H1 (cell line): ENCODE data around the gene ZIM2. TPM values are rescaled to one million over a fixed set of nuclear protein-coding genes. Genes with fewer than 3 reads are reported as not detected.

ENCODE experiments used
- CHD7 ChIP-seq: fragments of 300-600 bp; sonication (generic); IDR thresholded peaks from 2 replicates; pipeline ENCODE4 v1.7.1; 2012; ENCODE audit warnings: low read length, moderate library complexity, mild to moderate bottlenecking, inconsistent platforms; ENCODE audit not compliant: insufficient replicate concordance
- GTF2F1 ChIP-seq: IDR thresholded peaks from 2 replicates; pipeline ENCODE4 v1.6.1; 2012; ENCODE audit warnings: low read depth, low read length, improper control_type of control experiment, borderline replicate concordance
- MAFK ChIP-seq: IDR thresholded peaks from 2 replicates; pipeline ENCODE4 v1.6.1; 2012; ENCODE audit warnings: low read depth, mild to moderate bottlenecking, improper control_type of control experiment, low read length
- polyA plus RNA-seq, 7 experiments: library from polyadenylated mRNA; depleted of rRNA in 3 of 7; stranded (reverse) in 5 of 7; unstranded in 2 of 7; fragments of >200 nt in 5 of 7; fragments of 200-250 nt in 2 of 7; gene quantifications; 1 replicate in 5 of 7; 2 replicates in 1 of 7; 4 replicates in 1 of 7; pipeline versions ENCODE4 v1.2.1 to v1.2.3, GENCODE V29; 2011 to 2013; ENCODE audit warnings: missing spikeins in 2 of 7, mixed read lengths in 2 of 7
- total RNA-seq: library from RNA; stranded (reverse); fragmentation: NEBNext Ultra II Directional; extraction: Animal tissue kit (Norgen Biotek cat#: 25700); gene quantifications from 2 replicates; pipeline ENCODE4 v1.2.1, GENCODE V29; 2021

ZIM2 gene
- total and polyA plus RNA-seq, 2 of the 8 experiments (the other 6 are each of a cell fraction or from before 2014, with no cell fraction given), result not detected

- no peak for TF ChIP-seq GTF2F1
- TF ChIP-seq MAFK, result no peak
- TF ChIP-seq CHD7, result no peak
- TF ChIP-seq, all 59 proteins: peak for 2
These were observed 92.1 kb downstream of the ZIM2 start (continued) for GRCh38 chr19:56748378-56748777.
